Endothelial cell of hepatic sinusoid (primary cell): ENCODE measurements around the gene MAP3K14.

Source experiments
- in situ Hi-C: cut with HindIII; loops from 2 replicates; pipeline ENCODE4 v1.10.0; 2017; ENCODE audit warnings: low sequenced_read_pairs

The MAP3K14 gene

DNA sequence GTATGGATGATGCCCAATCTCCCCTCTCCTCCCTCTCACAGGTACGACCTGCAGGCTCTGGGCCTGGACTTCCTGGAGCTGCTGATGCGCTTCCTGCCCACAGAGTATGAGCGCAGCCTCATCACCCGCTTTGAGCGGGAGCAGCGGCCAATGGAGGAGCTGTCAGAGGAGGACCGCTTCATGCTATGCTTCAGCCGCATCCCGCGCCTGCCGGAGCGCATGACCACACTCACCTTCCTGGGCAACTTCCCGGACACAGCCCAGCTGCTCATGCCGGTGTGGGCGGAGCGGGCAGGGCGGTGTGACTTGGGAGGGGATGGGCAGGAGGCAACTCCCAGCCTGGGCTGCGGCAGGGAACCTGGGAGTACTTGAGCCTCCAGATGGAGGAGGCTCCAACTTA is 73.1 kb downstream of the MAP3K14 start:
- in situ Hi-C loops = no loop called here

DNA sequence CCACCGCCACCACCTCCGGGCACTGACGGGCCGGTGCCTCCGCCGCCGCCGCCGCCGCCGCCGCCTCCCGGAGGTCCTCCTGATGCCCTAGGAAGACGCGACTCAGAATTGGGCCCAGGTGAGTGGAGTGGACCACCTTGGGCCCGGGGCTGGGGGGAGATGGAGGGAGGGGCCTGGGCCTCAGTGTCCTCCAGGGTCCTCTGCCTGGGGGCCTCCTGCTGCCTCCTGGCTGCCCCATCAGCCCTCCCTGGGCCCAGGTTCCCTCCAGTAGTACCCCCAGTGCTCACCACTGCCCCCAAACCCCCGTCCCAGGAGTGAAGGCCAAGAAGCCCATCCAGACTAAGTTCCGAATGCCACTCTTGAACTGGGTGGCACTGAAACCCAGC is 74.8 kb downstream of the MAP3K14 start:
- in situ Hi-C loops = no loop called here

DNA sequence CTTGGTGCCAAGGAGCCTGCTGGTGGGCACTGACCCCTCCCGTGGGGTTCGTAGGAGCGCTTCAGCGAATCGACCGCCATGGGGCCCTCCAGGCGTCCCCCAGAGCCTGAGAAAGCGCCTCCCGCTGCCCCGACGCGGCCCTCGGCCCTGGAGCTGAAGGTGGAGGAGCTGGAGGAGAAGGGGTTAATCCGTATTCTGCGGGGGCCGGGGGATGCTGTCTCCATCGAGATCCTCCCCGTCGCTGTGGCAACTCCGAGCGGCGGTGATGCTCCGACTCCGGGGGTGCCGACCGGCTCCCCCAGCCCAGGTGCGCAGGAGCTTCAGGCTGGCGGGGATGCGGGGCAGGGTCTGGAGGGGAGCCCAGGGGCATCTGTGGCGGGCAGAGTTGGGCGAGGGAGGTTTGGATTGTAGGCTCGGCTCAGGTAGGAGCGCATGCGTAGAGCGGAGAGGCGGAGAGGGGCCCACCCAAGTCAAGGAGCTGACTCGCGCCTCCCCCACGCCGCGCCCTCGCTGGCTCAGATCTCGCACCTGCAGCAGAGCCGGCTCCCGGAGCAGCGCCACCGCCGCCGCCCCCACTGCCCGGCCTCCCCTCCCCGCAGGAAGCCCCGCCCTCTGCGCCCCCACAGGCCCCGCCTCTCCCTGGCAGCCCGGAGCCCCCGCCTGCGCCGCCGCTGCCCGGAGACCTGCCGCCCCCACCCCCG is 75.3 kb downstream of the MAP3K14 start:
- in situ Hi-C loops = no loop called here

DNA sequence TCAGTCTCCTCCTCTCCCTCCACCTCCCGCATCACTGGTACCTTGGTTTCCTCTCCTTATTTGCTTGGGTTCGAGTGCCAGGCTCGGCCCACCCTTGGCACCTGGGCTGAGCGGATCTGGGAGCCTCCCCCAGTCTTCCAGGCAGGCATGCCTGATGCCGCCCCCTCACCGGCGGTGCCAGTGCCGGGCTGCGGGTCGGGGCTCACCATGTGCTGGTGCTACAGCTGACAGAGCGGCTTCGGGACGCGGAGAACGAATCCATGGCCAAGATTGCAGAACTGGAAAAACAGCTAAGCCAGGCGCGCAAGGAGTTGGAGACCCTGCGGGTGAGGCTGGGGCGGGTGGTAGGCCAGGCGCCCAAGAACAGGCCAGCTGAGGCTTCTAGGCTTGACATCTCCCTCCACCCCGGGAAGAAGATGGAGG is 75.9 kb downstream of the MAP3K14 start:
- in situ Hi-C loops = no loop called here

DNA sequence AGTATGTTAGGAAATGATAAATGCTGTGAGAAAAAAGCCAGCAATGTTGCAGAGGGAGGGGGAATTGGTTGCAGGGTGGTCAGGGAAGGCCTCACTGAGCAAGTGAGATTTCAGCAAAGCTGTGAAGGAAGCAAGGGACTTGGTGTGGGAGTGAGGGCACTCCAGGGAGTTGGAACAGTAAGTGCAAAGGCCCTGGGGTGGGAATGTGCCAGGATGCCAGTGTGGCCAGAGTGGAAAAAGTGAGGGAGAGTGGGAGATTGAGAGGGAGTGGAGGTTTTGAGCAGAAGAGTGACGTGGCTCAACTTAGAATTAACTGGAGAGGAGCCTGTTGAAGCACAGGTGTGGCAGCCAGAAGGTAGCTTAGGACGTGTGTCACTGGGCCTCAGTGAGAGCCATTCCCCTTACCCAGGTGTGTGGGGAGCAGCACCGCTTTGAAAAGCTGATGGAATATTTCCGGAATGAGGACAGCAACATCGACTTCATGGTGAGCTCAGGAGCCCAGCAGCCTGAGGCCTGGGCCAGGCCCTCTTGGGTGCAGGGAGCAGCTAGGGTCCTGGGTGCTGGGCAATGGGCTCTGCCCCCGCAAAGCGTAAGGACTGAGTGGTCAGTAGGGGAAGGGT is 78.6 kb downstream of the MAP3K14 start:
- in situ Hi-C loops = no loop called here

DNA sequence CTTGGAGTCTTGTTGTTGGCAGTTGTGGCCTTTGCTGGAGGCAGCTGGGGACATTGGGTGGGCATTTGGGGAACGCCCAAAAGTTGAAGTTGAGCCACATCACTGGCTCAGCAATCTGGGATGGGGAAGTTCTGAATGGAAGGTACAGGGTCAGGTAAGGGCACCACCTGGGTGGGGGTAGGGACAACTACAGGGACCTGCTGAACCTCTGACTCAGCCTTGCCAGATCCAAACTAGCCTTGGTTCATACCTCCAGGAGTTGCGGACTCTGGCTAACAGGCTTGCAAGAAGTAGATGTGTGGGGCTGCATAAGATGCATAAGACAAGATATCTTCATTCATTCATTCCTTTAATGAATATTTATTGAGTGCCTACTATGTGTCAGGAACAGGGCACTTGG is 79.1 kb downstream of the MAP3K14 start:
- in situ Hi-C loops = no loop called here

DNA sequence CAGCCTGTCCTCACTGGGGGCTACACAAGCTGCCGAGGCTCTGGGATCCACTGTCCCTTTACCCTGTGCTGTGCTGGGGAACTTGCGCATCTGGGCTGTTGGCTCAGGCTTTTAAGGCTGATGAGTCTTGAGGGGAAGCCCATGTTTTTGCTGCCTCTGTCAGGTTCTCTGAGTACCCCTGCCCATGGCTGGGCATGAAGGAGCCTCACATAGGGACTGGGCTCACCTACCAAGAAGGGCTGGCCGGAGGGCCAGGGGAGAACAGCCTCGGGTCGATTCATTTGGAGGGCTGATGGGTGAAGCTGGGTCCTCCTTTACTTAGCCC is 80.6 kb downstream of the MAP3K14 start:
- in situ Hi-C loops = no loop called here

DNA sequence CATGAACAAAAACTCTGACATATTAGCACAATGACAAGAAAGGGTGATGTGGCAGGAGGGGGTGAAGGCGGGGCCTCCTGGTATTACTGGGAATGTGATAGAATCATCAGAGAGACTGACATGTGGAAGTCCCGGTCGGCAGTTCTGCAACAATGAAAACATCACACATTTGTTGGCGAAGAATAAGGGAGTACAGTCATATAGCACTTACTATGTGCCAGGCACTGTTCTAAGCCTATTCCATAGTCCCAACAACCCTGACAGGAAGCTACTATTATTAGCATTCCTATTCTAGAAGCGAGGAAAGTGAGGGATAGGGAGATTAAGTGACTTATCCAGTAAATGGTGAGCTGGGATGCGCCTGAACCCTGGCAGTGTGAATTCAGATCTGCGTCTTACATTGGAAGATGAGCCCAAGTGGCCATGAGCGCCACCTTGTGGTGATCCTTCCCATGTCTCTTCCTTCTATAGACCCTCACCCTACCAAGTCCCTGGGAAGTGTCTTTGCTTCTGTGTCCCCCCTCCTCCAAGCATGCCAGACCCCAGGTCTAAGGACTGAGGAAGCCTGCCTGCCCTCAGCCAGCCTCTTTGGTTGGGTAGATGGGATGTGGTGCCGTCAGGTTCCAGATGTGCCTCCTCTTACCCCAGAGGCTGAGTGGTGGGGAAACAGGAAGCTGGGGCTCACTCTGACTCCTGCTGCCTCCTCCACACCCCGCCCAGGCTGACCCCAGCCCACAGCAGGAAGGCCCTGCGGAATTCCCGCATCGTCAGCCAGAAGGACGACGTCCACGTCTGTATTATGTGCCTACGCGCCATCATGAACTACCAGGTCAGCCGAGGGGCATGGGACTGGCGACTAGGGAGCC is 81.2 kb downstream of the MAP3K14 start:
- in situ Hi-C loops = no loop called here

DNA sequence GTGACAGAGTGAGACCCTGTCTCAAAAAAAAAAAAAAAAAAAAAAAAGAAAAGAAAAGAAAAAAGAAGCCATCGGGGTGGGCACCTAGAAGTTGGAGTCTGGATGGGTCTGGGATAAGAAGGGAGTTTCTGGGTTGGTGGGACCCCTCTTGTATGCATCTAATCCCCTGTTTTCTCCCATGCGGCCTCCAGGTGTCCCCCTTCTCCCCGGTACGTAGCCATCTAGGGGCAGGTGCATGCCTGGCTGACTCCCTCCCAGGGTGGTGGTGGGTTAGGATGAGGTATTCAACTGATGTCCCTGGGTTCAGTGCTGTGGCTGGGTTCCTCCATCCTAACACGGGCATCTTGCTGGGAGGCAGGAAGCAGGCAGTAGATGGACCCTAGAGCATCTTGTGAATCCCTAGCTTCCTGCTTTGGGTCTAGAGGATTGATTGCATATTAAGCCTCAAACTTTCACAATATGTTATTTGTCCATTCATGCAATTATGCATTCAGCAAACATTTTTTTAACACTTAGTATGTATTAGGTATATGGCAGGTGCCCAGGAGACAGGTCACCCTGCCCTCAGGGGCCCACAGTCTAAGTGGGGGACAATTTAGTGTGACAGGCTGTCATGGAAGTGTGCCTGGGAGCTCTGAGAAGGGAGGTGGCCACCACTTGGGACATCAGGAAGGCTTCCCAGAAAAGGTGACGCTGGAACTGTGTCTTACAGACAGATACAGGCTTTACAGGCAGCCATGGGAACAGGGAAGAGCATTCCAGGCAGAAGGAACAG is 82.0 kb downstream of the MAP3K14 start:
- in situ Hi-C loops = no loop called here

DNA sequence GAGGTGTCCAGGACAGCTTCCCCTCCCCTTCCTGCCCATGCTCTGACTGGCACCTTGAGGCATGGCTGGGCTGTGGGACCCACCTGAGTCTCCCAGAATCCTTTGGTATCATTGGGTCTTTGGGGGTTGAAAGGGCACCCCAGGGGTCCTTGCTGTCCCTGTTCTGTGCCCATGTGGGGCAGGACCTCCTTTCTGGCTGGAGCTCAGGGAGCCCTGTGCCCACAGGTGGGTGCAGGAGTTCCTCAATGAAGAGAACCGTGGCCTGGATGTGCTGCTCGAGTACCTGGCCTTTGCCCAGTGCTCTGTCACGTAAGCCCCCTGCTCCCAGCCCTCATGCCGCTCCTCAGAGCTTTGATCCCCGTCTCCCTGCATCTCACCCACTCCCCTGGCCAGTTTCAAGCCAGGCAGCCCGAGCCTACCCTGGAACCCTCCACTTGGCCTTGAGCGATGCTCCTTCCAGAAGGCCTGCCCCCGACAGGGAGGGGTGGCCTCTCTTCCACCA is 83.3 kb downstream of the MAP3K14 start:
- in situ Hi-C loops = no loop called here

DNA sequence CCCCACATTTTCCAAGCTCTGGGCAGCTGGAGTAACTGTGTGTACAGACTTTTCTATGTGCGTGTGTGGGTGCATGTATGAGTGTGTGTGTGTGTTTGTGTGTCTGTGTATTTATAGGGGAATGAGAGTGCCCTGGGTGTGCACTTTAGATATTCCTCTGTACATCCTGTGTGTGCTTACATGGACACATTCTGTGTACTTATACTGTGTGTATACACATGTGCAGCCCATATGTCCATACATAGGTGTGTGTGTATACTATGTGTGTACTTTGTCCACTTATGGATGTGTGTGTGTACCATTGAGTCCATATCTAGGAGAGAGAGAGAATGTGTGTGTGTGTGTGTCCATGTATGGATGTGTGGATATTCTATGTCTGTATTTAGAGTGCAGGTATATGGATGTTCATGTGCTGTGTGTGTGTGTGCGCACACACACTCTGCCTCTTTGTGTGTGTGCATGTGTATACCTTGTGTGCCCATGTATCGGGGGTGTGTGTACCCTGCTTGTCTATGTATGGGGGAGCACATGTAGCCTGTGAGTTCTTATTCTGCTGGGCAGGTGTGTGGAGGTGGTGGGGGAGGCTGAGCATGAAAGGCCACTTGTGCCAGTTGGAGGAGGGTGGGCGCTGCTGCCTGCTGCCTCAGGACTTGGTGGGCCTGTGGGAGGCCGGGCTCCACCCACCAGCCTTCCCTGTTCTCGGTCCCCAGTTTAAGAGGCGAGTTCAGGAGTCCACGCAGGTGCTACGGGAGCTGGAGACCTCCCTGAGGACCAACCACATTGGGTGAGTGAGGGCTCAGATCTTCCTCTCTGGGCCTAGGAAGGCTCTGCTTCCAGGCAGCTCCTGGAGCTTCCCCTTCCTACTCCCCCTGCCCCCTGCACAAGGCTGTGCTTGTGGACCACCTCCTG is 84.1 kb downstream of the MAP3K14 start:
- in situ Hi-C loops = no loop called here

DNA sequence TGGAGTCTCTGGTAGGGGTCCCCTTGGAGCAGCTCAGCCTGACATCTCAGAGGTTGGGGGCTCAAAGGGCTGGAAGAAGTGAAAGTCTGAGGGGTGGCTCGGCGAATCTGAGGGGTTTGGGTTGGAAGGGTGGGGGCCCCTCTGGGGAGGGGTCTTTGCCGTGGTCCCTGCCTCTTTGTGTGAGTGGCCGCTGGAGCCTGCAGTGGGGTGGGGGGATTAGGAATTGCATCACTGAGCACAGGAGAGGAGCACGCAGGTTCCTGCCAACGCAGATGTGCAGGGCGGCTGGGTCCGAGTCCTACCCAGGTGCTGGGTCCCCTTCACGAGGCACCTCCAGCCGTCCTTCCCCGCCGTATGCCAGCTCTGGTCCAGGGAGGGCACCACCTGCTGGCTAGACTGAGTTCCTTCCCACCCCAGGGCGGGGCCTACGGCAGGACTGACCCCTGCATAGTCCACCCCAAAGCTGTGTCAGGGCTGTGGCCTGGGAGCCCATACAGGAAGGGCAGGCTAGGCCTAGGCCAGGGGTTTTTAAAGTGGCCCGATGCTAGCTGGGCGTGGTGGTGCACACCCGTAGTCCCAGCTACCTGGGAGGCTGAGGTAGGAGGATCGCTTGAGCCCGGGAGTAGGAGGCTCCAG is 85.2 kb downstream of the MAP3K14 start:
- in situ Hi-C loops = no loop called here

DNA sequence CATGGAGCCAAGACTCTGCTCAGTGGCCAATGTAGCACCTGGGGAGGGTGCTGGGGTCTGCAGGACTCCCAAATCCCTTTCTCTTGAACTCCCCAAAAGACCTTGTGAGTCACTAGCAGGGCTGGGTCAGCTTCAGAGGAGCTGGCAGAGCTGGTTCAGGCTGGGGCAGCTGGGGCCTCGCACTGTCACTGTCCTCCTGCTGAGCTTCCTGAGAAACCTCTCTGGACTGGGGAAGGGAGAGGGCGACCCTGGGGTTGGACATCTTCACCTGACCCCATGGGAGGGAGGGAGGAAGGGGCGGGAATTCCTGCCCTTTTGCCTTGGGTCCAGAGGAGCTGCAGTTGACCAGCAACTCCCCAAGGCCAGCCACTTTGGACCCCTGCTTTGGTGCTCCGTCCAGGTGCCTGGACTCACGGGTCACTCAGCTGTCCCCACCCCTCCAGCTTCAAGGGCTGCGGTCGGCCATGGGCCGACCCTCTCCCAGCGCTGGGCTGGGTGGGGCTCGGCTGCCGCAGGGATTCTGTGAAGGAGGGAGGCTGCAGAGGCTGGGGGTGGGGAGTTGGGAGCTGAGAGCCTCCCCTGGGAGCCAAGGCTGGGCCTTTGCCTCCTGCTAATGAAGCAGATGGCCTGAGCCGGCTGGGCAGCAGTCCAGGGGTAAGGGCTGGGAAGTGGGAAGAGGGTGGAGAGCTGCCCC is 85.9 kb downstream of the MAP3K14 start:
- in situ Hi-C loops = no loop called here

DNA sequence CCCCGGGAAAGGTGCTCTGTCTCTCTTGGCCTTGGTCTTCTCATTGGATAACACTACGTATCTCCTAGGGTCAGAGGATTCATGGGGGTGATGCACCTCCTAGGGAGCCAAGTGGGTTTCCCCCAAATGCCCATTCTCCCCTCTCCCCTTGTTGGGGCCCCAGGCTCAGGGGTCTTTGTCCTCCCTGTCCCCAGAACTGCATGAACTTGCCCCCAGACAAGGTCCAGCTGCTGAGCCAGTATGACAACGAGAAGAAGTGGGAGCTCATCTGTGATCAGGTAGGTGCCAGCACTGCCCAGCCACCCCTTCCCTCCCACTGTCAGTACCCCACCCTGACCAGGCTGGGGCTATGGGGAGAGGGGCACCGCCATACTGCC is 86.4 kb downstream of the MAP3K14 start:
- in situ Hi-C loops = no loop called here

DNA sequence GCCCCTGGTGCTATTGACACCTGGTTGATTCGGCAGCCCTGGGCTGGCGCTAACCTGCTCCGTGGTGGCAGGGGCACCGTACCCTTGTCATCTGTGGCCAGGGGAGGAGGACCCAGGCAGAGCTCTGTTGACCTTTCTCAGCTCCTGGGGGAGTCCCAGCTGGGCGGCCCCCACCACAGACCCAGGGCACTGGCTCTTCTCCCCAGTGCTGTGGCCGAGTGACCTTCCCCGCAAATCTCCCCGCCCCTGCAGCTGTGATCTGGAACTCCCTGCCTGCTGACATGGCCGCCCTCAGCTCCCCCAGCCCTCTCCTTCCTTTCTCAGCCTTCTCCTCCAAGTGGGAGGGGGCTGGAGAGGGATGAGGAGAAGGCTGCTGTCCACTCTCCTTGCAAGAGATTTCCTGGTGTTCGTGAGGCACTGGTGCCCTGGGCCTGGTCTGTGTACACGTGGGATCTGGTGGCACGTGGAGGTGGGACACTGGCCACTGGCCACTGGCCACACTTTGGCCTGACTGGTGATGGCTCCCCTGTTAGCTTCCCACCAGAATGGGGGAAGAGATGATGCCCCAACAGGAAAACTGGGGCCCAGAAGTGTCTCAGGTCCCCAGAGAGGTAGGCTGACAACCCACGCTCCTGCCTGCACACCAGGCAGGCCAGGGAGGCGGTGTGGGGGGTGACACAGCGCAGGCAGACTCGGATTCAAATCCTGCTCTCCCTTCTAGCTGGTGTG is 87.0 kb downstream of the MAP3K14 start:
- in situ Hi-C loops = no loop called here

DNA sequence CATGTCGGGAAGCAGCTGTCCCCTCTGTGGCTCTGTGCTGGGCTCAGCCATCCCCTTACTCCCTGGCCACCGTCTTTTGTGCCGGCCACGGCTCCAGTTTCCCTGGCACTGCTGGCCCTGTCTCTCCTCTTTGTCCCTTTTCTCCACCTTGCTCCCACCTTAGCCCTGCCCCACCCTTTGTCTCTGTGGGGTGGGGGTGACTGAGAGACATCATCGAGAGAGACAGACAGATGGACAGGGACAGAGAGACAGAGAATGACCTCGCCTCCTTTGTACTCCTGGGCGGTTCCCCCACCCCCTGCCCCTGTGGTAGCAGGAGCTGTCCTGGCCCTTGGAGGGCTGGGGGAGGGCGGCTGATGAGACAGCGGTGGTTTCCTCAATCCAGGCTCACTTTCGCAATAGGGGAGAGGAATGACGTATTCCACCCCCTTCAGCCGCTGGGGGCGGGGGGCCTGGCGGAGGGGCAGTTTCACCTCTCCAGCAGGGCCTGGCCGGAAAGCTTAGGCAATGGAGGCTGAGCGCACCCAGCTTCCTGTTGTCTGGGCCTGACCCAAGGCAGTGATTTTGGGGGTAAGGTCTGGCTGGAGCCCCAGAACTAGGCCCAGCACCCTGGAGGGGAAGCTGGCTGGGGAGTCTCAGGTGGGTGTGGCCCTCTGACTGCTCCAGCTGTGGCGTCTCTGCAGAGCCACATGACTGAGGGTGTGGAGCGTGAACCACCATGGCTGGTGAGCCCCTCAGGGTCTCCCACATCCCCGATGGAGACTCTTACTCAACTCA is 87.9 kb downstream of the MAP3K14 start:
- in situ Hi-C loops = no loop called here

DNA sequence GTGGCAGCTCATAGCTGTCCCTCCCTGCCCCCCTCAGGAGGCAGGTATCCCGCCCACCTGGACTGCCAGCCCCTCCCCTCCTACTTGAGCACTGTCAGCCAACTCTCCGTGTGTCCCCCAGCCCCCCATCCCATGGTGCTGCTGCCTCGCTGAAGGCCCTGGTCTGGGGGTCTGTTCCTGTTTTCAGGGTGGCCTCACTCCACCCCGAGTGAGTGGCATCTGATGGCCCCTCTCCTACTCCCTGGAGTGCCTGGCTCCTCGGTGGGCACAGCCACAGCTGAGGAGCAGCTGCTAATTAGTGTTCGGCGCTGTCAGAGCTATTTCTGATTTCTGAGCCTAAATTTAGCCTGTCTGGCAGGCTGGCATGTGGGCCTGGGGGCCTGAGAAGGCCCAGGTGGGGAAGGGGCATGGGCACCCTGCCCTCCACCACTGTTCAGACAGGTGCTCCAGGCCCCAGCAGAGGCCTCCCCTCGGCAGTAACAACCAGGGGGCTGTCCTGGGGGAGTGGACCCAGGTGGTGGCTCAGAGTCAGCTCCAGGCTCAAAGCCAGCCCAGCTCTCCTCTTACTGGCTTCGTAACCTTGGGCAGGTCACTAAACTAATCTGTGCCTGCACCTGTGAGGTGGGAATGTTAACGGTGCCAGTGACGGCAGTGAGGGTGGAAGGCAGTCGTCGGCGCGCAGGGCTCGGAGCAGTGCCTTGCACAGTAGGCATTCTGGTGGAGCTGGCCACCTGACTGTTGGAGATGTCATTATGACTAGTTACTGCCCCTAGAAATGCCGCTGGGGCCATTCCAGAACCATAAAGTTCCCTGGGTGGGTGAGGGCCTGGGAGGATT is 88.7 kb downstream of the MAP3K14 start:
- in situ Hi-C loops = no loop called here
